Endothelial cell of umbilical vein (primary cell): Measurements from ENCODE around the gene NPC1L1. TPM values are rescaled to one million over a fixed set of nuclear protein-coding genes. Genes with fewer than 3 reads are reported as not detected.

ENCODE experiments used
- BruUV-seq: library from RNA; stranded (reverse); fragments of 400-500 nt; replicated peaks from 2 replicates; lab custom pipeline; 2021; lab: Mats Ljungman, UMichigan
- CTCF ChIA-PET: fragments of 300-600, 350-600 bp; sonication (Branson Sonifier 250); formaldehyde crosslinking; loops from one replicate; lab custom pipeline; 2021; ENCODE audit warnings: antibody characterized with exemption, inconsistent platforms; lab: Charles Lee
- POLR2A ChIA-PET: fragments of 300-600, 350-600 bp; sonication (Branson Sonifier 250); formaldehyde crosslinking; loops from one replicate; lab custom pipeline; 2021; ENCODE audit warnings: antibody characterized with exemption, inconsistent platforms; lab: Charles Lee
- DNase-seq: peaks from one replicate; pipeline ENCODE4 v3.0.0-alpha.2; 2011; ENCODE audit warnings: low read depth, low spot score
- FAIRE-seq: peaks from 2 replicates; lab custom pipeline; 2011; peaks lifted over from hg19 to GRCh38; lab: Jason Lieb, UNC
- H2AFZ ChIP-seq: 2 replicates; pipeline ENCODE4 v1.6.0; 2012; ENCODE audit warnings: low read depth, low read length, control low read depth, inconsistent platforms
- H3K27ac ChIP-seq: 2 replicates; pipeline ENCODE4 v1.5.1; 2011; ENCODE audit warnings: low read depth, mild to moderate bottlenecking, control low read depth, low read length, moderate library complexity; ENCODE audit not compliant: insufficient read depth
- H3K27me3 ChIP-seq, 2 experiments: 2 replicates each; pipeline versions ENCODE4 v1.6.0 to v1.6.1; 2011; ENCODE audit warnings: low read length in 2 of 2, mixed read lengths in 1 of 2; ENCODE audit not compliant: control insufficient read depth in 2 of 2, insufficient read depth in 2 of 2
- H3K36me3 ChIP-seq, 2 experiments: 2 replicates in 1 of 2; 3 replicates in 1 of 2; pipeline ENCODE4 v1.5.1; 2011; ENCODE audit warnings: low read length in 2 of 2, mild to moderate bottlenecking in 1 of 2, moderate library complexity in 1 of 2; ENCODE audit not compliant: control insufficient read depth in 2 of 2, insufficient read depth in 2 of 2; ENCODE audit errors: extremely low read depth in 1 of 2
- H3K4me1 ChIP-seq: 3 replicates; pipeline ENCODE4 v1.5.1; 2011; ENCODE audit warnings: mild to moderate bottlenecking, low read length; ENCODE audit not compliant: control insufficient read depth, insufficient read depth; ENCODE audit errors: extremely low read depth
- H3K4me2 ChIP-seq: 2 replicates; pipeline ENCODE4 v1.6.1; 2011; ENCODE audit warnings: low read length, control low read depth, mixed read lengths; ENCODE audit not compliant: insufficient read depth
- H3K4me3 ChIP-seq, 3 experiments: fragments of 200-600 bp in 1 of 3; sonication (generic), shearing (Covaris generic) in 1 of 3; replicated peaks in 1 of 3; 2 replicates each; pipeline ENCODE4 v1.5.1; 2011 to 2016; ENCODE audit warnings: control low read depth in 3 of 3, low read length in 3 of 3, mild to moderate bottlenecking in 2 of 3, inconsistent platforms in 1 of 3, low read depth in 1 of 3, moderate library complexity in 1 of 3; ENCODE audit not compliant: insufficient read depth in 1 of 3
- H3K79me2 ChIP-seq: 2 replicates; pipeline ENCODE4 v1.6.0; 2012; ENCODE audit warnings: low read length, inconsistent platforms; ENCODE audit not compliant: control insufficient read depth, insufficient read depth
- H3K9ac ChIP-seq: replicated peaks from 2 replicates; pipeline ENCODE3; 2011; ENCODE audit warnings: low read length, control low read depth; ENCODE audit not compliant: insufficient read depth; ENCODE audit errors: extremely low read depth
- H3K9me1 ChIP-seq: replicated peaks from 3 replicates; pipeline ENCODE4 v1.6.0; 2011; ENCODE audit warnings: mild to moderate bottlenecking, low read length; ENCODE audit not compliant: control insufficient read depth, insufficient read depth; ENCODE audit errors: extremely low read depth
- H3K9me3 ChIP-seq: replicated peaks from 2 replicates; pipeline ENCODE4 v1.5.1; 2012; ENCODE audit warnings: low read length, inconsistent platforms; ENCODE audit not compliant: control insufficient read depth, insufficient read depth
- H4K20me1 ChIP-seq: replicated peaks from 2 replicates; pipeline ENCODE3; 2011; ENCODE audit warnings: mild to moderate bottlenecking, low read length; ENCODE audit not compliant: control insufficient read depth, insufficient read depth; ENCODE audit errors: extremely low read depth
- EZH2 ChIP-seq: IDR thresholded peaks from 2 replicates; pipeline ENCODE4 v1.6.1; 2012; ENCODE audit warnings: borderline replicate concordance, low read depth, mild to moderate bottlenecking, moderate library complexity, low read length, inconsistent platforms; ENCODE audit not compliant: severe bottlenecking
- FOS ChIP-seq: IDR thresholded peaks from 2 replicates; pipeline ENCODE4 v1.6.1; 2011; ENCODE audit warnings: mild to moderate bottlenecking, low read length, moderate library complexity, borderline replicate concordance; ENCODE audit not compliant: insufficient read depth
- GATA2 ChIP-seq: IDR thresholded peaks from 2 replicates; pipeline ENCODE4 v1.7.0; 2011; ENCODE audit warnings: low read depth, mild to moderate bottlenecking, moderate library complexity, mixed read lengths, low read length; ENCODE audit not compliant: insufficient read length, insufficient read depth
- JUN ChIP-seq: IDR thresholded peaks from 2 replicates; pipeline ENCODE4 v1.6.1; 2011; ENCODE audit warnings: borderline replicate concordance, low read depth; ENCODE audit not compliant: insufficient read length, insufficient read depth
- MYC ChIP-seq: IDR thresholded peaks from one replicate; pipeline ENCODE4 v1.6.1; 2011; ENCODE audit warnings: mild to moderate bottlenecking, low read depth, low read length
- POLR2A ChIP-seq: IDR thresholded peaks from 2 replicates; pipeline ENCODE4 v1.6.1; 2012; ENCODE audit warnings: low read depth, mild to moderate bottlenecking, control low read depth, low read length
- POLR2AphosphoS5 ChIP-seq: IDR thresholded peaks from 2 replicates; pipeline ENCODE4 v1.6.1; 2012; ENCODE audit warnings: low read depth, mild to moderate bottlenecking, control low read depth, low read length, moderate library complexity; ENCODE audit not compliant: insufficient read depth
- dilution Hi-C: fragments of 300-500 bp; cut with MboI; formaldehyde crosslinking; loops from one replicate; pipeline ENCODE4 v1.15.0; 2019; ENCODE audit warnings: low sequenced_read_pairs; ENCODE audit not compliant: extremely low pct_ligation_motif_present
- intact Hi-C: fragments of 100-400 bp; cut with micrococcal nuclease; formaldehyde crosslinking; loops from one replicate; pipeline ENCODE4 v1.10.0; 2022
- polyA plus RNA-seq, 4 experiments: library from polyadenylated mRNA; depleted of rRNA in 3 of 4; stranded (reverse) in 3 of 4; unstranded in 1 of 4; fragments of >200 nt; gene quantifications; 2 replicates each; pipeline versions ENCODE4 v1.2.1 to v1.2.3, GENCODE V29; 2011 to 2012; ENCODE audit warnings: missing spikeins in 1 of 4
- total RNA-seq: library from RNA; stranded (reverse); gene quantifications from 2 replicates; pipeline ENCODE4 v1.2.3, GENCODE V29; 2021
- TF ChIP-seq, protein P1 (sequence below): IDR thresholded peaks from 2 replicates; pipeline ENCODE4 v1.6.1; 2011; ENCODE audit not compliant: insufficient read depth, insufficient read length
- TF ChIP-seq, protein P2 (sequence below), 2 donors: IDR thresholded peaks; 1 replicate in 1 of 2; 2 replicates in 1 of 2; pipeline ENCODE4 v1.5.1; 2011; ENCODE audit warnings: low read length in 2 of 2, mild to moderate bottlenecking in 2 of 2, moderate library complexity in 2 of 2, control low read depth in 1 of 2, inconsistent platforms in 1 of 2, low read depth in 1 of 2; ENCODE audit not compliant: insufficient read depth in 1 of 2; ENCODE audit errors: extremely low read depth in 1 of 2

Gene NPC1L1
- total and polyA plus RNA-seq, 2 donors (not counting 3 experiments of a cell fraction or from before 2014, with no cell fraction given) = not detected

- no TSS peak for BruUV-seq
- no peaks in the 10 kb centered on the region for H3K27me3 ChIP-seq
- H3K9me3 ChIP-seq = no peaks in the 10 kb centered on the region
- H3K9ac ChIP-seq = no peak overlapping the region
- H3K4me1 ChIP-seq = peaks cover 27% of the 10 kb centered on the region
- no peak for TF ChIP-seq POLR2AphosphoS5
- no peak for TF ChIP-seq EZH2
- TF ChIP-seq, protein P1, sequence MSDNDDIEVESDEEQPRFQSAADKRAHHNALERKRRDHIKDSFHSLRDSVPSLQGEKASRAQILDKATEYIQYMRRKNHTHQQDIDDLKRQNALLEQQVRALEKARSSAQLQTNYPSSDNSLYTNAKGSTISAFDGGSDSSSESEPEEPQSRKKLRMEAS = no peak
- TF ChIP-seq FOS = no peak
- no peak for TF ChIP-seq POLR2A
- TF ChIP-seq JUN = no peak
- TF ChIP-seq GATA2 = no peak
- no peak for TF ChIP-seq MYC
- TF ChIP-seq, protein P2, sequence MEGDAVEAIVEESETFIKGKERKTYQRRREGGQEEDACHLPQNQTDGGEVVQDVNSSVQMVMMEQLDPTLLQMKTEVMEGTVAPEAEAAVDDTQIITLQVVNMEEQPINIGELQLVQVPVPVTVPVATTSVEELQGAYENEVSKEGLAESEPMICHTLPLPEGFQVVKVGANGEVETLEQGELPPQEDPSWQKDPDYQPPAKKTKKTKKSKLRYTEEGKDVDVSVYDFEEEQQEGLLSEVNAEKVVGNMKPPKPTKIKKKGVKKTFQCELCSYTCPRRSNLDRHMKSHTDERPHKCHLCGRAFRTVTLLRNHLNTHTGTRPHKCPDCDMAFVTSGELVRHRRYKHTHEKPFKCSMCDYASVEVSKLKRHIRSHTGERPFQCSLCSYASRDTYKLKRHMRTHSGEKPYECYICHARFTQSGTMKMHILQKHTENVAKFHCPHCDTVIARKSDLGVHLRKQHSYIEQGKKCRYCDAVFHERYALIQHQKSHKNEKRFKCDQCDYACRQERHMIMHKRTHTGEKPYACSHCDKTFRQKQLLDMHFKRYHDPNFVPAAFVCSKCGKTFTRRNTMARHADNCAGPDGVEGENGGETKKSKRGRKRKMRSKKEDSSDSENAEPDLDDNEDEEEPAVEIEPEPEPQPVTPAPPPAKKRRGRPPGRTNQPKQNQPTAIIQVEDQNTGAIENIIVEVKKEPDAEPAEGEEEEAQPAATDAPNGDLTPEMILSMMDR (IDR thresholded peaks at IDR 0.05; ENCODE audit: extremely low read depth in 1 of 2, insufficient read depth in 1 of 2, low read depth in 1 of 2, low read length in 2 of 2) = no peak
- H3K9me1 ChIP-seq = no peaks in the 10 kb centered on the region
- intact Hi-C loops = no loop called here
- ChIA-PET CTCF (interaction anchor here (2.4 kb wide), 1 partner anchor 123 kb away, joined by 10 read pairs; no protein-coding TSS in a partner anchor), POLR2A (no interaction called here)
- FAIRE-seq (no peak), DNase-seq (no peak)
- H4K20me1 ChIP-seq = no peaks in the 10 kb centered on the region
- H3K79me2 ChIP-seq = peaks cover 62% of the 10 kb centered on the region
- no peak overlapping the region for H2AFZ ChIP-seq
- H3K36me3 ChIP-seq = peaks cover 0 to 8% of the 10 kb centered on the region in 2 experiments
- dilution Hi-C loops = no loop called here
- H3K4me3 ChIP-seq = no peak overlapping the region
- no peak overlapping the region for H3K4me2 ChIP-seq
- no peak overlapping the region for H3K27ac ChIP-seq
Observed at GRCh38 chr7:44471850-44472249, 69.3 kb downstream of the NPC1L1 start.
